A172 (cell line): ENCODE measurements around the gene PKMYT1. TPM values are rescaled to one million over a fixed set of nuclear protein-coding genes. Genes with fewer than 3 reads are reported as not detected.

Experiments
- DNase-seq: peaks from one replicate; pipeline ENCODE4 v3.0.0-alpha.2; 2015; ENCODE audit warnings: low spot score
- total RNA-seq: library from RNA; depleted of rRNA; stranded (reverse); fragments of >200 nt; shearing (Covaris generic); gene quantifications from 2 replicates; pipeline ENCODE4 v1.2.3, GENCODE V29; 2014

The PKMYT1 gene
- total RNA-seq, 1 experiment from 2014 or later: 50.8 TPM

DNA sequence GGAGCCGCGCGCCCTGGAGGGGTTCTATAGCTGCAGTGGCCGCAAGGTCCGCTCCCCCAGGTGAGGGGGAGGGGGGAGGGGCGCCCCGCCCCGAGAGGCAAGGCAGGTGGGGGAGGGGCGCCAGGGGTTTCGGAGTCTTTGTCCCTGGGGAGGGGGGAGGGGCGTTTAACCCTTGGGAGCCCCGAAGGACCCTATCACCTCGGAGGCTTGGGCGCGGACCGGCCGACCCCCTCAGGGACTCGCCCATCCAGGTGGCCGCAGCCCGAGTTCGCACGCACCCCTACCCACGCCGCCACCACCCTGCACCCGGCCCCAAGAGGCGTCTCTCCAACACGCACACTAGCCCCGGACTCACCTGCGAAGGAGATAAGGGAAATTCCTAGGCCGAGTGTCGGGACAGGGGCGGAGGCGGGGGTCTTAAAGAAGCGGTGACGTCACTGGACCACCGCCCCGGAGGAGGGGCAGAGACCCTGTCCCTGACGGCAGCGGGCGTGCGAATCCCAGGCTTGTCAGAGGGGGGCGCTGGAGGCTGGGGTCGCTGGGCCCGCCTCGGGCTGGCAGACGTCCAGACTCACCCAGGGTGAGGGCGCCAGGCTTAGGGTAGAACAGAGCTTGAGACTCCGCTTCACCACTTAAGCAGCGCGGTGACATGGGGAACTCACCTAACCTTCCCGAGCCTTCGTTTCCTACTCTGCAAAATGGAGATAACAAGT, 37.7 kb upstream of the PKMYT1 start, which contains the start of gene CLDN6:
TSS of gene CLDN6 (minus strand) at position 390 of the 713 bp plus-strand sequence. CDS start 2,162 bp downstream, outside the sequence.
- DNase-seq: no peak

- DNase-seq: no peak
Measured at GRCh38 chr16:3017344-3017743, 37.1 kb upstream of the PKMYT1 start.

DNA sequence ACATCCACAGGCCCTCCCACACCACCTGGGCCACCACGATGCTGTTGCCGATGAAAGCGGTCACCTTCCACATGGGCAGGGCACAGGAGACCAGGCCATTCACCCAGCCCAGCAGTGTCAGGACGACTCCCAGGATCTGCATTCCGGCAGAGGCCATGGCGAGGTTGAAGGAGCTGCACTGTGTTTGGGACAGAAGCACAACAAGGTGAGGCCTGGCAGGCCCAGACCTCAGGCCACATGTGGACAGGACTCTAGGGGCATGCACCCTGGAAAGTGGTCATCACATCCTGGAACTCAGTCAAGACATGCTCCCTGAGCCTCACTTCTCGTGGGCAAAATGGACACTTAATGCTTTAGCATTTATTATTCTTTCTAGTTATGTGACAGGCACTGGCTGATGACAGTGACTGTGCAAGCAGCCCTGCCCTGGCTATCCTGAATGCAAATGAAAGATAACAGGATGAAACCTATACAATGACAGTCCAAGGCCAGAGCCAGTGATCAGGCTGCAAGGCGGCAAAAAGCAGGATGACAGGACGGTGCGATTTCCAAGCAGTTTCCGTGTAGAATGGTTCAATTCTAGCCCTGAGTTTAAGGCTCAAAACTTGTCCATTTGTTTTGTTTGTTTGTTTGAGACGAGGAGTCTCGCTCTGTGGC, 35.7 kb upstream of the PKMYT1 start:
- no peak for DNase-seq

DNA sequence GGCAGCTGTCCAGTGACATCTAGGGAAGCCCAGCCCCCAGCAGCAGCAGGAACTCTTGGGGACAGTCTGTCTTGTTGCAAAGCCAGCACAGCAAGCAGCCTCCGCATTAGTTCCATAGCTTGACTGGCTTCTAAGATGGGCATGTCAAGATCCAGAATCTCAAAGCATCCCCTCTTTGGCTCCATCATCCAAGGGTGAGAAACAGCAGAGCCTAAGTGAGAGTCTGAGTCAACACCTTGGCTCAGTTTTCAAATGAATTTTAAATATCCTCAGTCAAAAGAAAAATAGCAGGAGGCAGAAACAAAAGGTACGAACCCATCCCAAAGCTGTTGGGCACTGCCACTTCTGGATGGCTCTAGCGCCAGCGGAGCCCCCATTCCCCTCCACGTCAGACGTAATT, 34.7 kb upstream of the PKMYT1 start:
- DNase-seq: no peak

GRCh38 chr16:3013998-3014690, 33.9 kb upstream of the PKMYT1 start:
- DNase-seq: no peak

DNA sequence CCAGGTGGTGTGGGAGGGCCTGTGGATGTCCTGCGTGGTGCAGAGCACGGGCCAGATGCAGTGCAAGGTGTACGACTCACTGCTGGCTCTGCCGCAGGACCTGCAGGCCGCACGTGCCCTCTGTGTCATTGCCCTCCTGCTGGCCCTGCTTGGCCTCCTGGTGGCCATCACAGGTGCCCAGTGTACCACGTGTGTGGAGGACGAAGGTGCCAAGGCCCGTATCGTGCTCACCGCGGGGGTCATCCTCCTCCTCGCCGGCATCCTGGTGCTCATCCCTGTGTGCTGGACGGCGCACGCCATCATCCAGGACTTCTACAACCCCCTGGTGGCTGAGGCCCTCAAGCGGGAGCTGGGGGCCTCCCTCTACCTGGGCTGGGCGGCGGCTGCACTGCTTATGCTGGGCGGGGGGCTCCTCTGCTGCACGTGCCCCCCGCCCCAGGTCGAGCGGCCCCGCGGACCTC, 33.3 kb upstream of the PKMYT1 start:
- DNase-seq: peak; percentile 55

- peak; percentile 67 for DNase-seq
Measured at GRCh38 chr16:3012828-3013420, 32.7 kb upstream of the PKMYT1 start, which contains the start of gene CLDN9. Gene CLDN9, plus strand, starts transcription at chr16:3012923. Its CDS starts 440 bp downstream, at chr16:3013363.

- DNase-seq: no peak
Measured at GRCh38 chr16:3012246-3012645, 32.0 kb upstream of the PKMYT1 start.

- no peak for DNase-seq
Measured at GRCh38 chr16:3010510-3010909, 30.3 kb upstream of the PKMYT1 start.

DNA sequence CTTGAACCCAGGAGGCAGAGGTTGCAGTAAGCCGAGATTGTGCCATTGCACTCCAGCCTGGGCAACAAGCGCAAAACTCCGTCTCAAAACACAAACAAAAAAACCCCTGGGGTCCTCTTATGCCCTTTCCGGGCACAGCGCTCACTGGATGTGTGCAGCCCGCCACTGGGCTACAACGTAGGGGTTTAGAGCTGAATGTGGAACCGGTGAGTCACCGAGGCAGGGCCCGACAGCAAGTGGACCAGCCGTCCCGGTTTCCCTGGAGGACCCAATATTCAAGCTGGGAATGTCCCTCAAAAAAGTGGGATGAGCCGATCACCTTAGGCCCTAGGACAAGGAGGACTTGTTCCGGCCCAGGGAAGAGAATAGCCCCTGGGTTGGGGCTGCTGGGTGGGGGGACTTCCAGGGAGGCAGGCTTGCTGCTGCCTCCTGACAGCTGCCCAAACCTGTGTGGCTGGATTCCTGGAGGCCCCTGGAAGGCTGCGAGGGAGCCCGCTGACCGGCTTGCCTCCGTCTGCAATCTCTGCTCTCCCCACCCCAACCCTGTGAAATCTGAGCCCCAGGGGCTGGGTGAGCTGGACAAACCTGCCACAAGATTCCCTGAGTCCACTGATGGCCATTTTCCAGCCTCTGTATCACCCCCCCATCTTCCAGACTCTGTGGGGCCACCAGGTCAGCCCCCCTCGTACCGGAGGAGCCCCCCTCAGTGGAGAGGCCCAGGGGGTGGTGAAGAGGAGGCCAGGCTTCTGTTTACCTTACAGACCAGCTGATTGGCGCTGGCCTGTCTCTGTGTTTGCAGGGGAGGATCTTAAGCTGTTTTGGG, 29.5 kb upstream of the PKMYT1 start:
- no peak for DNase-seq

- DNase-seq: no peak
Measured at GRCh38 chr16:3008690-3009037, 28.4 kb upstream of the PKMYT1 start.

DNA sequence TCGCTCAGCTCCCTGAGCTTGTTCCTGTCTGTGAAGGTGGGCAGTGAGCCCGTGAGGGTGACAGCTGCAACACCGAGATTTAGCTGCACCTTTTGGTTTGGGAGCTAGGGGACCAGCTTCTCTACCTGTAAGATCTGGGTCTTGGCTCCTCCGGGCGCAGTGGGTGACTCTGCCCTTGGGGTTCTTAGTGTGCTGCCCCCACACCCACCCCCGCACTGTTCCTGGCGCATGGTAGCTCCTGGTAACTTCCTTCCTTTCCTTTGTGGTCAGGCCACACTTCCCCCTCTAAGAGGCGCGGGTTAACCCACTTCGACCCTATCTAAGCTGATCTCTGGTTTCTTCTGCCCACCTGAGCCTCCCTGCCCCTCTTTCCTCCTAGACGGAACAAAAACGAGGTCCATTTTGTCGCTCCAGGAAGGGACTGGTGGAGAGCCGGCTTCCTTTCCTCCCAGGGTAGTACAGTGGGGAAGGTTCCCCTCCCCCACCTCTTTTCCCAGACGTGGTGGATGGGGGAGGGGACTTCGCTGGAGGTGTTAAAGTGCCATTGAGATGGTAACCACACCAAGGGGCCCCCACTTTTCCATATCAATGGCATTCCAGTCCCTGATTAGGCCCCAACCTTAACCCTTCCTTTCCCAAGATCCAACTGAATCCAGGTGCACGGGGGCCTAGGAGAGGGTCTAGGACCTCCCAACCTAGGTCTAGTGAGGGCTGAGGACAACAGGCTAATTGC, 27.9 kb upstream of the PKMYT1 start:
- DNase-seq: no peak

- no peak for DNase-seq
Measured at GRCh38 chr16:3007059-3007956, 27.1 kb upstream of the PKMYT1 start.

- DNase-seq: no peak
Measured at GRCh38 chr16:3004781-3005284, 24.6 kb upstream of the PKMYT1 start.

GRCh38 chr16:3004319-3004718, 24.1 kb upstream of the PKMYT1 start:
- no peak for DNase-seq

- DNase-seq: peak; percentile 99
Measured at GRCh38 chr16:3003582-3004270, 23.5 kb upstream of the PKMYT1 start.

GRCh38 chr16:3001316-3001715, 21.1 kb upstream of the PKMYT1 start:
- DNase-seq: no peak

DNA sequence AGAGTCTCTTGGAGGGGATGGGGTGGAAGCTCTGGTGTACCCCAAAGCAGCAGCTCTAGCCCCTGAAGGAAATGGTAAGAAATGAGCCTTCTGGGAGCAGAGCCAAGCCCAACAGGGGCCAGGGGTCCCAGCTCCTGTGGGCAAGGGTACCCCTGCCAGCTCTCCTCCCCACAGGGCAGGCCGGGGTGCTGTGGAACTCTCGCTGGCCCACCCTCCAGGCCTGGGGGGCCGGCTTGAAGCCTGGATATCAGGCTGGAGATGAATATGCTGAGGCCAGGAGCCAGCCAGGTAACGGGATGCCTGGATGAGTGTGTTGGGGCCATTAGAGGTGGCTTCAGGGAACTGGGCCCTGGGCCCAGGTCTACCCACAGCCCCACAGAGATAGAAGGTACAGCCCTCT, 20.3 kb upstream of the PKMYT1 start:
- no peak for DNase-seq

- DNase-seq: no peak
Measured at GRCh38 chr16:2999929-3000328, 19.7 kb upstream of the PKMYT1 start.
